Suprapubic skin (tissue), 4 donors: Measurements from ENCODE around the gene TRIM2. TPM values are rescaled to one million over a fixed set of nuclear protein-coding genes. Genes with fewer than 3 reads are reported as not detected.

Experiments used
- DNase-seq, 2 donors: peaks; one replicate each; pipeline ENCODE4 v3.0.0-alpha.2; 2019; ENCODE audit warnings: low spot score in 2 of 2
- H3K27ac ChIP-seq: fragments of 200-600 bp; sonication (generic); one replicate; pipeline ENCODE4 v1.5.1; 2019
- H3K27me3 ChIP-seq: fragments of 200-600 bp; sonication (generic); one replicate; pipeline ENCODE4 v1.5.1; 2019
- H3K36me3 ChIP-seq: fragments of 200-600 bp; sonication (generic); one replicate; pipeline ENCODE4 v1.5.1; 2019
- H3K4me1 ChIP-seq: fragments of 200-600 bp; sonication (generic); one replicate; pipeline ENCODE4 v1.5.1; 2019
- H3K4me3 ChIP-seq: fragments of 200-600 bp; sonication (generic); one replicate; pipeline ENCODE4 v1.5.1; 2019; ENCODE audit warnings: mild to moderate bottlenecking
- H3K9me3 ChIP-seq: fragments of 200-600 bp; sonication (generic); one replicate; pipeline ENCODE4 v1.5.1; 2019
- EP300 ChIP-seq: sonication (generic); formaldehyde crosslinking; IDR thresholded peaks from one replicate; pipeline ENCODE4 v1.6.1; 2017; ENCODE audit warnings: antibody characterized with exemption
- POLR2A ChIP-seq, 2 donors: fragments of 450-650 bp; IDR thresholded peaks; one replicate each; pipeline ENCODE4 v1.6.1; 2017; ENCODE audit warnings: antibody characterized with exemption in 2 of 2, mild to moderate bottlenecking in 2 of 2, moderate library complexity in 2 of 2
- POLR2AphosphoS5 ChIP-seq, 3 donors: sonication (generic); formaldehyde crosslinking; IDR thresholded peaks; one replicate each; pipeline ENCODE4 v1.6.1; 2017; ENCODE audit warnings: antibody characterized with exemption in 3 of 3
- WGBS: methylation state at CpG from one replicate; pipeline ENCODE4 v1.1.5; 2018; 5-methylcytosine and 5-hydroxymethylcytosine counted together
- total RNA-seq, 4 donors: library from RNA; depleted of rRNA; stranded (reverse); fragments of >200 nt; gene quantifications; one replicate each; pipeline ENCODE4 v1.1.0, GENCODE V29; 2016
- TF ChIP-seq, protein P1 (sequence below), 2 donors: fragments of 200-600 bp in 1 of 2; fragments of 450-650 bp in 1 of 2; sonication (generic) in 1 of 2; IDR thresholded peaks; one replicate each; pipeline ENCODE4 v1.5.1; 2016 to 2019; ENCODE audit warnings: antibody characterized with exemption in 2 of 2, mild to moderate bottlenecking in 1 of 2, moderate library complexity in 1 of 2

Gene TRIM2
- total RNA-seq, 4 donors from 2014 or later: 17.3 to 45.1 (median 37.5) TPM

DNA sequence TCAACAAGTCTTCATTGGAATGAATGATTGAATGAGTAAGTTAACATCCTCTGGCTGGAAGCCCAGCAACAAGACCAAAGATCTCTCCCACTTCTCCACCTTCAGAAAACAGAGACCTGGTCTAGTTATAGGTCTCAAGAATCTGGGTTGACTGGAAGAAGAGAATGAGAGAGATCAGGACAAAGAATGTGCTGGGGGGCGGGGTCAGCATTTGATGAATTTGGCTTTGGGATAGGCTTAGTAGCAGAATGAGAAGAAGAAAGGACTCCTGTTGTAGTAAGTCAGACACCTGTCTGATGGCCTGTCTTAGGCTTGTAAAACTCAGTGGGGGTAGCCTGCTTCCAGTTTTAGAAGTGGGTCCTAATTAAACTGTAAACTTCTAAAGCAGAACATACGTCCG is 51.0 kb downstream of the TRIM2 start:
- no peak overlapping the region for H3K27ac ChIP-seq
- H3K27me3 ChIP-seq: no peaks in the 10 kb centered on the region
- no peaks in the 10 kb centered on the region for H3K9me3 ChIP-seq
- DNase-seq: no peak
- 78% methylated on average over 3 of the region's 3 CpGs for WGBS
- no peak overlapping the region for H3K4me3 ChIP-seq
- TF ChIP-seq POLR2AphosphoS5 (IDR thresholded peaks at IDR 0.05): no peak
- TF ChIP-seq, protein P1, sequence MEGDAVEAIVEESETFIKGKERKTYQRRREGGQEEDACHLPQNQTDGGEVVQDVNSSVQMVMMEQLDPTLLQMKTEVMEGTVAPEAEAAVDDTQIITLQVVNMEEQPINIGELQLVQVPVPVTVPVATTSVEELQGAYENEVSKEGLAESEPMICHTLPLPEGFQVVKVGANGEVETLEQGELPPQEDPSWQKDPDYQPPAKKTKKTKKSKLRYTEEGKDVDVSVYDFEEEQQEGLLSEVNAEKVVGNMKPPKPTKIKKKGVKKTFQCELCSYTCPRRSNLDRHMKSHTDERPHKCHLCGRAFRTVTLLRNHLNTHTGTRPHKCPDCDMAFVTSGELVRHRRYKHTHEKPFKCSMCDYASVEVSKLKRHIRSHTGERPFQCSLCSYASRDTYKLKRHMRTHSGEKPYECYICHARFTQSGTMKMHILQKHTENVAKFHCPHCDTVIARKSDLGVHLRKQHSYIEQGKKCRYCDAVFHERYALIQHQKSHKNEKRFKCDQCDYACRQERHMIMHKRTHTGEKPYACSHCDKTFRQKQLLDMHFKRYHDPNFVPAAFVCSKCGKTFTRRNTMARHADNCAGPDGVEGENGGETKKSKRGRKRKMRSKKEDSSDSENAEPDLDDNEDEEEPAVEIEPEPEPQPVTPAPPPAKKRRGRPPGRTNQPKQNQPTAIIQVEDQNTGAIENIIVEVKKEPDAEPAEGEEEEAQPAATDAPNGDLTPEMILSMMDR (IDR thresholded peaks at IDR 0.05): no peak
- TF ChIP-seq EP300: no peak
- TF ChIP-seq POLR2A (IDR thresholded peaks at IDR 0.05): no peak
- peaks cover 16% of the 10 kb centered on the region for H3K4me1 ChIP-seq
- H3K36me3 ChIP-seq: no peaks in the 10 kb centered on the region

DNA sequence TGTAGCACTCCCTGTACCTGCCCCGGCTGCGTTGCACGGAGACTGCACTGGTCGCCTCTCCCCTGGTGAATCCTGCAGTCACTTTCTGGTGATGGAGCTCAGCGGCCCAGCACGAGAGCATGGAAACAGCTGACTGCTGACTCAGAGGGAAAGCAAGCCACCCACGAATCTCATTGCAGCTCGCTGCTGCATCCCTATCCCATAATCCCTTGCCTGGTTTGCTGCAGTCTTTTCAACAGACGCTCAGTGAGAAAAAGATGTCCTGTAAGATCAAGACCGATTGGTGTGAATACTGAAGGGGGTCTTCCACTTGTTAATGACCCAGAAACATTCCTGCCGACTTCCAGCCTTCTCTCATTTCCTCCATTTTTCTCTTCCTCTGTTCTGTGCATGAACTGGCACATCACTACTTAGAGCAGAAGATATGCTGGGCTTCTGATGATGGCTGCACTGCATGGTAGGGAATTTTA is 52.9 kb downstream of the TRIM2 start:
- H3K4me3 ChIP-seq: no peak overlapping the region
- no peak for DNase-seq
- TF ChIP-seq POLR2A (IDR thresholded peaks at IDR 0.05): no peak
- TF ChIP-seq POLR2AphosphoS5 (IDR thresholded peaks at IDR 0.05): no peak
- no peak for TF ChIP-seq EP300
- TF ChIP-seq, protein P1 (IDR thresholded peaks at IDR 0.05): no peak
- no peaks in the 10 kb centered on the region for H3K27me3 ChIP-seq
- no peaks in the 10 kb centered on the region for H3K9me3 ChIP-seq
- 55% methylated on average over 11 of the region's 11 CpGs for WGBS
- no peaks in the 10 kb centered on the region for H3K36me3 ChIP-seq
- peaks cover 24% of the 10 kb centered on the region for H3K4me1 ChIP-seq
- H3K27ac ChIP-seq: no peak overlapping the region

DNA sequence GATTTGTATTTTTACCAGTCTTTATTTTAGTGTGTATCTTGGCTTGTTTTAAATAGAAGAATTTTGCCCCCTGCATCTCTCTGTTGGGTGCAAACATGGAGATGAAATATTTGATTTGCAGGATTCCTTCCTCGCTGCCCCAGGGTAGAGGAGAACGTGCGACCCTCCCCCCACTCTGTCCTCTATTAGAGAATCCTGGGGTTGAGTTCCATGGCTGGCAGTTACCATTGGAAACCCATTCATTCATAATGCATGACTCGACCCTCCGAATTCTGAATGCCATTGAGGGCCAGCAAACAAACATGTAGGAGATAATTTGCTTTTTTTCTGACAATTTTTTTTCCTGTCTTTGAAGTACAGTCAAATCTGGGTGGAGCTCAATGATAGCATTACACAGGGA is 53.7 kb downstream of the TRIM2 start:
- Histone ChIP-seq H3K4me1 (peaks cover 24% of the 10 kb centered on the region), H3K4me3 (no peak overlapping the region), H3K9me3 (no peaks in the 10 kb centered on the region), H3K27me3 (no peaks in the 10 kb centered on the region), H3K36me3 (no peaks in the 10 kb centered on the region), H3K27ac (no peak overlapping the region)
- WGBS: 52% methylated on average over 5 of the region's 5 CpGs
- TF ChIP-seq POLR2AphosphoS5 (IDR thresholded peaks at IDR 0.05): no peak
- TF ChIP-seq EP300: no peak
- TF ChIP-seq, protein P1 (IDR thresholded peaks at IDR 0.05): no peak
- TF ChIP-seq POLR2A (IDR thresholded peaks at IDR 0.05): no peak
- DNase-seq: no peak

DNA sequence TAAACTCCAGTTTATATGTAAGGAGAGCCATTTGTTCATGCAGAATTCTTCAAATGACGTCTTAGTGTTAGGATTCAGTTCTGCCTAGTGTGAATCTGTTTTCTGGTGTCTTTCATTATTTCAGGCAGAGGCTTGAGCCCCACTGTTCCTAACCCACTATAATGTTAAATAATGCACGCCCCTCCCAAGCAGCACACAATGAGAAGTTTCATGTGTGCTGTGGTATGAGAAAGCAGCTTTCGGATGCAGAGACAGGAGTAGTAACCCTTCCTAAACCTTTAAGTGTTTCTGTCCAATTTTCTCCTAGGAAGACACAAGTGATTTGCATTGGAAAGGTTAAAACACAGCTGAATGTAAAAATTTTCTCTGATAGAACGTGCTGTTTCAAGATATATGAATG is 54.5 kb downstream of the TRIM2 start:
- H3K4me3 ChIP-seq: no peak overlapping the region
- TF ChIP-seq POLR2AphosphoS5 (IDR thresholded peaks at IDR 0.05) (no peak), POLR2A (IDR thresholded peaks at IDR 0.05) (no peak), EP300 (no peak)
- TF ChIP-seq, protein P1 (IDR thresholded peaks at IDR 0.05): no peak
- H3K4me1 ChIP-seq: peaks cover 24% of the 10 kb centered on the region
- H3K27ac ChIP-seq: no peak overlapping the region
- no peaks in the 10 kb centered on the region for H3K36me3 ChIP-seq
- no peaks in the 10 kb centered on the region for H3K27me3 ChIP-seq
- DNase-seq: no peak
- 66% methylated on average over 4 of the region's 4 CpGs for WGBS
- H3K9me3 ChIP-seq: no peaks in the 10 kb centered on the region

DNA sequence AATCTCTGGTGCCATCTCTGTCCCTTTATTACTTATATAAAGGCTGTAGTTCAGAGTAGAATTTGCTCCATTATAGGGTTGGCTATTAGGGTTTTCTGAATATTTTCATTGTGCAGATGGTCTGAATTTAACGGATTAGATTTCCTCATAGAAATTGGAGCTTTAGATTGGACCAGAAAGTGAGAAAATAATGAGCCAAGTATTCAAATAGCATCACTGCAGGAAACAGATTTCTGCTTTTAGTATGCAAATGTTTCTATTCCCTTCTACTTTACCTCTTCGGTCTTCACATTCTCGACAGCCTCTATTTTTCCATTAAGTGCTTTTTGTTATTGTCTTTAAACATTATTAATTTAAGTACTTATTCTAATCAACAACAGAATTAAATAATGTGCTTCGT is 55.4 kb downstream of the TRIM2 start:
- H3K4me1 ChIP-seq: peaks cover 24% of the 10 kb centered on the region

More for the DNA sequence above, 55.4 kb downstream of the TRIM2 start:
- no peak for TF ChIP-seq POLR2AphosphoS5 (IDR thresholded peaks at IDR 0.05)
- TF ChIP-seq, protein P1 (IDR thresholded peaks at IDR 0.05): no peak
- Histone ChIP-seq H3K27me3 (no peaks in the 10 kb centered on the region), H3K27ac (peak overlapping the region; percentile 29), H3K4me3 (no peak overlapping the region), H3K36me3 (no peaks in the 10 kb centered on the region), H3K9me3 (no peaks in the 10 kb centered on the region)
- no peak for DNase-seq
- 39% methylated on average over 4 of the region's 4 CpGs for WGBS
